ENCODE data around the gene TMEM266.

TMEM266 gene

GRCh38 chr15:76169911-76170800, 110.4 kb downstream of the TMEM266 start:
- no peak for DNase-seq
- no peak overlapping the region for H3K4me3 ChIP-seq (ENCODE audit: low read depth, low read length)

GRCh38 chr15:76172782-76173181, 113.0 kb downstream of the TMEM266 start:
- TF ChIP-seq CTCF (IDR thresholded peaks at IDR 0.05; ENCODE audit: low read depth, low read length), result no peak
- Histone ChIP-seq H3K27me3 (no peaks in the 10 kb centered on the region), H3K4me1 (no peaks in the 10 kb centered on the region)

More at GRCh38 chr15:76169911-76170800, 110.4 kb downstream of the TMEM266 start:
- Histone ChIP-seq H3K4me1 (no peaks in the 10 kb centered on the region), H3K9me3 (no peaks in the 10 kb centered on the region), H3K27me3 (no peaks in the 10 kb centered on the region), H3K36me3 (no peaks in the 10 kb centered on the region)
- no peak for TF ChIP-seq CTCF (IDR thresholded peaks at IDR 0.05; ENCODE audit: low read depth, low read length)

GRCh38 chr15:76173317-76173834, 113.6 kb downstream of the TMEM266 start:
- no peak for TF ChIP-seq CTCF (IDR thresholded peaks at IDR 0.05; ENCODE audit: low read depth, low read length)
- Histone ChIP-seq H3K36me3 (no peaks in the 10 kb centered on the region), H3K9me3 (no peaks in the 10 kb centered on the region), H3K4me3 (ENCODE audit: low read depth, low read length) (no peak overlapping the region), H3K4me1 (no peaks in the 10 kb centered on the region), H3K27me3 (no peaks in the 10 kb centered on the region; the same call in 1 of the 2 replicates)
- DNase-seq, result no peak

More at GRCh38 chr15:76172782-76173181, 113.0 kb downstream of the TMEM266 start:
- Histone ChIP-seq H3K36me3 (no peaks in the 10 kb centered on the region), H3K9me3 (no peaks in the 10 kb centered on the region), H3K4me3 (ENCODE audit: low read depth, low read length) (no peak overlapping the region)
- DNase-seq, result no peak

GRCh38 chr15:76174654-76175053, 114.9 kb downstream of the TMEM266 start:
- Histone ChIP-seq H3K4me1 (no peaks in the 10 kb centered on the region), H3K9me3 (no peaks in the 10 kb centered on the region), H3K27me3 (no peaks in the 10 kb centered on the region; the same call in 1 of the 2 replicates), H3K4me3 (ENCODE audit: low read depth, low read length) (no peak overlapping the region), H3K36me3 (no peaks in the 10 kb centered on the region)
- DNase-seq, result no peak
- TF ChIP-seq CTCF (IDR thresholded peaks at IDR 0.05; ENCODE audit: low read depth, low read length), result no peak

GRCh38 chr15:76175442-76175841, 115.7 kb downstream of the TMEM266 start:
- Histone ChIP-seq H3K4me3 (ENCODE audit: low read depth, low read length) (no peak overlapping the region), H3K27me3 (no peaks in the 10 kb centered on the region; the same call in 1 of the 2 replicates), H3K4me1 (no peaks in the 10 kb centered on the region), H3K36me3 (no peaks in the 10 kb centered on the region), H3K9me3 (no peaks in the 10 kb centered on the region)
- no peak for DNase-seq
- no peak for TF ChIP-seq CTCF (IDR thresholded peaks at IDR 0.05; ENCODE audit: low read depth, low read length)

GRCh38 chr15:76176059-76176458, 116.3 kb downstream of the TMEM266 start:
- no peaks in the 10 kb centered on the region; the same call in 1 of the 2 replicates for H3K27me3 ChIP-seq
- no peak for DNase-seq
- no peaks in the 10 kb centered on the region for H3K9me3 ChIP-seq
- H3K4me1 ChIP-seq, result no peaks in the 10 kb centered on the region
- TF ChIP-seq CTCF (IDR thresholded peaks at IDR 0.05; ENCODE audit: low read depth, low read length), result no peak
- no peaks in the 10 kb centered on the region for H3K36me3 ChIP-seq
- H3K4me3 ChIP-seq (ENCODE audit: low read depth, low read length), result no peak overlapping the region
